Mucosa of rectum (tissue), 2 donors: Measurements from ENCODE around the gene GNL2.
A peak's percentile ranks its signal among the peaks of the same experiment; 100 is the strongest.

Experiments
- H3K27ac ChIP-seq, 2 donors: one replicate each; pipeline ENCODE4 v1.7.0; 2013; ENCODE audit warnings: inconsistent platforms in 2 of 2, low read depth in 2 of 2, low read length in 2 of 2
- H3K27me3 ChIP-seq, 2 donors: one replicate each; pipeline ENCODE4 v1.7.0; 2013; ENCODE audit warnings: low read length in 2 of 2; ENCODE audit not compliant: control insufficient read depth in 2 of 2, insufficient read depth in 2 of 2
- H3K36me3 ChIP-seq, 2 donors: one replicate each; pipeline ENCODE4 v1.7.0; 2013; ENCODE audit warnings: low read length in 2 of 2; ENCODE audit not compliant: control insufficient read depth in 2 of 2, insufficient read depth in 2 of 2
- H3K4me1 ChIP-seq, 2 donors: one replicate each; pipeline ENCODE4 v1.7.0; 2013; ENCODE audit warnings: low read length in 2 of 2, mild to moderate bottlenecking in 1 of 2; ENCODE audit not compliant: control insufficient read depth in 2 of 2, insufficient read depth in 2 of 2
- H3K4me3 ChIP-seq, 2 donors: one replicate each; pipeline ENCODE4 v1.7.0; 2013; ENCODE audit warnings: low read length in 2 of 2
- H3K9ac ChIP-seq, 2 donors: one replicate each; pipeline ENCODE4 v1.7.0; 2013; ENCODE audit warnings: low read length in 2 of 2, low read depth in 1 of 2, mild to moderate bottlenecking in 1 of 2
- H3K9me3 ChIP-seq, 2 donors: one replicate each; pipeline ENCODE4 v1.7.0; 2013; ENCODE audit warnings: low read length in 2 of 2; ENCODE audit not compliant: control insufficient read depth in 2 of 2
- donor health status: healthy.
- donor health status: Normal muscosa, but diverticular disease.

The GNL2 gene

GRCh38 chr1:37609002-37609401 lies 13.3 kb upstream of the GNL2 start:
- Histone ChIP-seq H3K4me1 (no peaks in the 10 kb centered on the region), H3K27me3 (peaks cover 0 to 2% of the 10 kb centered on the region in 2 donors), H3K4me3 (no peak overlapping the region), H3K27ac (no peak overlapping the region), H3K36me3 (no peaks in the 10 kb centered on the region), H3K9me3 (no peaks in the 10 kb centered on the region), H3K9ac (no peak overlapping the region)

- Histone ChIP-seq H3K4me3 (no peak overlapping the region), H3K36me3 (no peaks in the 10 kb centered on the region), H3K27ac (no peak overlapping the region), H3K9me3 (no peaks in the 10 kb centered on the region), H3K4me1 (no peaks in the 10 kb centered on the region), H3K27me3 (peaks cover 0 to 2% of the 10 kb centered on the region in 2 donors), H3K9ac (no peak overlapping the region)
Measured at GRCh38 chr1:37606481-37607263, 10.9 kb upstream of the GNL2 start.

GRCh38 chr1:37605806-37606474 lies 10.2 kb upstream of the GNL2 start:
- Histone ChIP-seq H3K9ac (no peak overlapping the region), H3K4me3 (no peak overlapping the region)

GRCh38 chr1:37605061-37605650 lies 9.4 kb upstream of the GNL2 start:
- no peak overlapping the region for H3K27ac ChIP-seq

More at GRCh38 chr1:37605806-37606474, 10.2 kb upstream of the GNL2 start:
- Histone ChIP-seq H3K36me3 (no peaks in the 10 kb centered on the region), H3K9me3 (no peaks in the 10 kb centered on the region), H3K27me3 (peaks cover 0 to 2% of the 10 kb centered on the region in 2 donors), H3K27ac (no peak overlapping the region), H3K4me1 (no peaks in the 10 kb centered on the region)

GRCh38 chr1:37602750-37603694 lies 7.3 kb upstream of the GNL2 start:
- Histone ChIP-seq H3K9me3 (no peaks in the 10 kb centered on the region), H3K4me1 (no peaks in the 10 kb centered on the region), H3K27ac (no peak overlapping the region), H3K9ac (no peak overlapping the region), H3K36me3 (no peaks in the 10 kb centered on the region), H3K4me3 (no peak overlapping the region), H3K27me3 (no peaks in the 10 kb centered on the region)

More at GRCh38 chr1:37605061-37605650, 9.4 kb upstream of the GNL2 start:
- Histone ChIP-seq H3K27me3 (peaks cover 0 to 2% of the 10 kb centered on the region in 2 donors), H3K9ac (no peak overlapping the region), H3K9me3 (no peaks in the 10 kb centered on the region), H3K4me1 (no peaks in the 10 kb centered on the region), H3K36me3 (no peaks in the 10 kb centered on the region), H3K4me3 (no peak overlapping the region)

DNA sequence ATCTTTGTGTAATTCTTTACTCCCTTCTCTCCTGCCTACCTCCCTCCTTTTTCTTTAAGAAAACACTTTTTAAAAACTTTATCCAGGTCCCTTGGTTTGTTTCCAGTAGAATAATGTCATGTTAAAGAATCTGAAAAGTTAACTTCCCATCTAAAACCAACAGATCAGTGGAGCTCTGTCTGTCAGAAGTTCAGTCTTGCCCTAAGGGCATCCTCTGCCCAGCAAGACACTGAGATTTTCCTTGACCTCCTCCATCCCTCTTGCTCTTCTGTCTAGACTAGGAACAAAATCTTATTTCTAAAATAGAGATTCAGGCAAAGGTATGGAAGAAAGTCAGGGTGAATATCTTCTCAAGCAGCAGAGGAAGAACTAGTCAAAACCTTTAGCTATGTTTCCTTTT lies 5.7 kb upstream of the GNL2 start:
- Histone ChIP-seq H3K4me3 (no peak overlapping the region), H3K36me3 (no peaks in the 10 kb centered on the region), H3K9ac (no peak overlapping the region), H3K27me3 (no peaks in the 10 kb centered on the region), H3K27ac (no peak overlapping the region), H3K9me3 (no peaks in the 10 kb centered on the region), H3K4me1 (no peaks in the 10 kb centered on the region)

DNA sequence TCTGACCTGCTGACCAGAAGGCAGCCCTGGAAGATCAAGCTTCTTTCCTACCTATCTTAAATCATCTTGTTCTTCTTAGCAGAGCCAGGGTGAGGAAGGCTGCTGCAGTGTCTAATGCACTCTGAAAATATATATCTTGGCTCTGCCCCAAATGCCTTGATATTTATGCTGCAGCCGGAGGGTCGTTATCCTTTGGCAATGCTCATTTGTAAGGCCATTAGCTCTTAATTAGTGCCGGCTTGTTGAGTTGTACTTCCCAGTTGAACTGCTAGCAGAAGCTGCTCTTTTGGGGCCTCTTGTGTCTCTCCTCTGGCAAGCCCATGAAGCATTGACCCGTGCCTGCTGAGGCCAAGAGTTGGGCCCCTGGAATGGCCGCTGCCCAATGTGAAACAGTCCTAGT lies 4.2 kb upstream of the GNL2 start:
- Histone ChIP-seq H3K9me3 (no peaks in the 10 kb centered on the region), H3K36me3 (no peaks in the 10 kb centered on the region), H3K27me3 (no peaks in the 10 kb centered on the region), H3K4me1 (peaks cover 5 to 10% of the 10 kb centered on the region in 2 donors), H3K4me3 (no peak overlapping the region), H3K27ac (no peak overlapping the region), H3K9ac (no peak overlapping the region)

DNA sequence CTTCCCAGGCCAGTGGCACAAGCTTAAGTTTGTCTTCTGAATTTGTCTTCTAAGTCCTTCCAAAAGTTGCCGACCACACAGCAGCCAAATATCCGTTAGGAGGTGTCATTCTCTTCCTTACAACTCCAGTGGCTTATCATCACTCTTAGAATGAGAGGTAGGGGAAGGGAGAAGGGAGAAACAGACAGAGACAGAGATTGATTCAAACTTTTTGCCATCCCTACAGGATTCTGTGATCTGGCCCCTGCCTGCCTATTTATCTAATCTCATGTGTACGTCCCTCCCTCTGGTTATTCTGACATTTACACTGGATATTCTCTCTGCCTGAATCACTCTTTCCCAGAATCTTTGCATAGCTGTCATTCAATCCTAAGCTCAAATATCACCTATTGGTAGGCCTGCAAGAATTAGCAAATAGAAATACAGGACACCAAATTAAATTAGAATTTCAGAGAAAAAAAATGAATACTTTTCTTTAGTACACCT lies 488 bp upstream of the GNL2 start:
- peaks cover 14 to 19% of the 10 kb centered on the region in 2 donors for H3K4me1 ChIP-seq
- H3K27me3 ChIP-seq, result no peaks in the 10 kb centered on the region
- H3K4me3 ChIP-seq, result peak overlapping the region; percentile 96 to 97
- H3K9ac ChIP-seq, result peak overlapping the region; percentile 41 to 52
- H3K27ac ChIP-seq, result peak overlapping the region in 1 of 2 donors; percentile 83
- no peaks in the 10 kb centered on the region for H3K9me3 ChIP-seq
- peaks cover 15% of the 10 kb centered on the region in 2 donors for H3K36me3 ChIP-seq

GRCh38 chr1:37593726-37594125 lies 2.0 kb downstream of the GNL2 start:
- H3K9ac ChIP-seq, result no peak overlapping the region
- H3K27me3 ChIP-seq, result no peaks in the 10 kb centered on the region
- H3K36me3 ChIP-seq, result peaks cover 29 to 38% of the 10 kb centered on the region in 2 donors
- peaks cover 14 to 19% of the 10 kb centered on the region in 2 donors for H3K4me1 ChIP-seq
- no peak overlapping the region for H3K4me3 ChIP-seq
- H3K27ac ChIP-seq, result no peak overlapping the region
- H3K9me3 ChIP-seq, result no peaks in the 10 kb centered on the region
